Muscle of leg (tissue), 11 donors: ENCODE data around the gene BLVRA. TPM values are rescaled to one million over a fixed set of nuclear protein-coding genes. Genes with fewer than 3 reads are reported as not detected.
"Not testable (repeated sequence)": the region's sequence is repeated elsewhere in the genome, so short reads cannot be mapped to it uniquely, and the experiment has no call there.

Experiments used
- DNase-seq: peaks from one replicate; pipeline ENCODE4 v3.0.0; 2013
- H3K27ac ChIP-seq: one replicate; pipeline ENCODE4 v1.5.1; 2013; ENCODE audit warnings: mild to moderate bottlenecking, low read length, control low read depth
- H3K27me3 ChIP-seq: one replicate; pipeline ENCODE4 v1.6.1; 2013; ENCODE audit warnings: low read length; ENCODE audit not compliant: control insufficient read depth, insufficient read depth
- H3K36me3 ChIP-seq: one replicate; pipeline ENCODE4 v1.6.1; 2013; ENCODE audit warnings: low read length; ENCODE audit not compliant: control insufficient read depth, insufficient read depth
- H3K4me1 ChIP-seq: one replicate; pipeline ENCODE4 v1.6.1; 2013; ENCODE audit warnings: low read length; ENCODE audit not compliant: control insufficient read depth, insufficient read depth
- H3K4me3 ChIP-seq: one replicate; pipeline ENCODE4 v1.5.1; 2013; ENCODE audit warnings: low read length, control low read depth
- H3K9me3 ChIP-seq: replicated peaks from 2 replicates; pipeline ENCODE4 v1.6.1; 2013; ENCODE audit warnings: low read depth, low read length; ENCODE audit not compliant: control insufficient read depth
- WGBS: methylation state at CpG from one replicate; pipeline ENCODE4 v1.1.5; 2013; ENCODE audit warnings: missing lambda C conversion rate; ENCODE audit not compliant: insufficient coverage; 5-methylcytosine and 5-hydroxymethylcytosine counted together
- polyA plus RNA-seq, 8 donors: library from polyadenylated mRNA; unstranded; fragments of 120-200 nt; gene quantifications; one replicate each; pipeline versions ENCODE4 v1.2.1 to v1.2.3, GENCODE V29; 2013; ENCODE audit warnings: inconsistent platforms in 1 of 8, low replicate concordance in 1 of 8; ENCODE audit not compliant: insufficient read length in 8 of 8, insufficient read depth in 1 of 8
- total RNA-seq: library from RNA; stranded (reverse); fragments of 120-200 nt; gene quantifications from one replicate; pipeline ENCODE4 v1.2.4, GENCODE V29; 2013

Gene BLVRA
- total and polyA plus RNA-seq, 9 donors = 22.9 to 39.5 (median 36.3) TPM

- no peaks in the 10 kb centered on the region for H3K4me1 ChIP-seq
- no peaks in the 10 kb centered on the region for H3K9me3 ChIP-seq
- no peak overlapping the region for H3K27ac ChIP-seq
- H3K36me3 ChIP-seq = peaks cover 41% of the 10 kb centered on the region
- H3K4me3 ChIP-seq = no peak overlapping the region
- no peaks in the 10 kb centered on the region for H3K27me3 ChIP-seq
- DNase-seq = no peak
- WGBS = no CpG with 5 or more reads among the region's 6 CpGs
Measured at GRCh38 chr7:43792471-43793150, 34.1 kb downstream of the BLVRA start.

- Histone ChIP-seq H3K9me3 (no peaks in the 10 kb centered on the region), H3K4me3 (no peak overlapping the region), H3K4me1 (no peaks in the 10 kb centered on the region), H3K27me3 (no peaks in the 10 kb centered on the region), H3K27ac (no peak overlapping the region), H3K36me3 (peaks cover 33% of the 10 kb centered on the region)
- WGBS = 80% methylated on average over 4 of the region's 4 CpGs
- DNase-seq = no peak
Measured at GRCh38 chr7:43799605-43800004, 41.1 kb downstream of the BLVRA start.

- 100% methylated on average over 1 of the region's 2 CpGs for WGBS
- no peak overlapping the region for H3K27ac ChIP-seq
- no peak for DNase-seq
- H3K4me3 ChIP-seq = no peak overlapping the region
- peaks cover 57% of the 10 kb centered on the region for H3K36me3 ChIP-seq
- no peaks in the 10 kb centered on the region for H3K4me1 ChIP-seq
- no peaks in the 10 kb centered on the region for H3K9me3 ChIP-seq
- no peaks in the 10 kb centered on the region for H3K27me3 ChIP-seq
Measured at GRCh38 chr7:43803865-43804264, 45.4 kb downstream of the BLVRA start.

- Histone ChIP-seq H3K27me3 (no peaks in the 10 kb centered on the region), H3K9me3 (no peaks in the 10 kb centered on the region), H3K36me3 (peaks cover 37% of the 10 kb centered on the region), H3K27ac (no peak overlapping the region), H3K4me3 (no peak overlapping the region), H3K4me1 (no peaks in the 10 kb centered on the region)
- no peak for DNase-seq
- 73% methylated on average over 10 of the region's 11 CpGs for WGBS
Measured at GRCh38 chr7:43808410-43808809, 49.9 kb downstream of the BLVRA start.

GRCh38 chr7:43810195-43810941, 51.9 kb downstream of the BLVRA start:
- H3K4me1 ChIP-seq, H3K27ac ChIP-seq, H3K27me3 ChIP-seq, H3K9me3 ChIP-seq, H3K4me3 ChIP-seq, DNase-seq: not testable (repeated sequence)
- 72% methylated on average over 8 of the region's 16 CpGs for WGBS
- H3K36me3 ChIP-seq = peaks cover 28% of the 10 kb centered on the region

GRCh38 chr7:43815373-43815772, 56.9 kb downstream of the BLVRA start:
- Histone ChIP-seq H3K4me3 (no peak overlapping the region), H3K9me3 (no peaks in the 10 kb centered on the region), H3K4me1 (no peaks in the 10 kb centered on the region), H3K27ac (no peak overlapping the region), H3K27me3 (peaks cover 6% of the 10 kb centered on the region), H3K36me3 (no peaks in the 10 kb centered on the region)
- WGBS = 50% methylated on average over 3 of the region's 3 CpGs
- DNase-seq = no peak

GRCh38 chr7:43816046-43816797, 57.7 kb downstream of the BLVRA start:
- no CpG with 5 or more reads among the region's 2 CpGs for WGBS
- not testable (repeated sequence) for DNase-seq, H3K36me3 ChIP-seq, H3K4me1 ChIP-seq, H3K27me3 ChIP-seq, H3K9me3 ChIP-seq, H3K27ac ChIP-seq, H3K4me3 ChIP-seq

- DNase-seq, H3K9me3 ChIP-seq, H3K4me3 ChIP-seq, H3K27ac ChIP-seq, H3K36me3 ChIP-seq, H3K4me1 ChIP-seq: not testable (repeated sequence)
- WGBS = 93% methylated on average over 6 of the region's 7 CpGs
- H3K27me3 ChIP-seq = peaks cover 12% of the 10 kb centered on the region
Measured at GRCh38 chr7:43823425-43823824, 64.9 kb downstream of the BLVRA start.

- H3K9me3 ChIP-seq = no peaks in the 10 kb centered on the region
- no peak overlapping the region for H3K4me3 ChIP-seq
- DNase-seq = no peak
- 79% methylated on average over 5 of the region's 6 CpGs for WGBS
- no peaks in the 10 kb centered on the region for H3K36me3 ChIP-seq
- peaks cover 12% of the 10 kb centered on the region for H3K27me3 ChIP-seq
- no peaks in the 10 kb centered on the region for H3K4me1 ChIP-seq
- no peak overlapping the region for H3K27ac ChIP-seq
Measured at GRCh38 chr7:43823941-43824340, 65.5 kb downstream of the BLVRA start.

- not testable (repeated sequence) for H3K4me1 ChIP-seq
Measured at GRCh38 chr7:43824513-43824912, 66.0 kb downstream of the BLVRA start.

More at GRCh38 chr7:43824513-43824912, 66.0 kb downstream of the BLVRA start:
- 56% methylated on average over 6 of the region's 12 CpGs for WGBS
- H3K27ac ChIP-seq, H3K36me3 ChIP-seq, DNase-seq, H3K9me3 ChIP-seq, H3K4me3 ChIP-seq: not testable (repeated sequence)
- peaks cover 12% of the 10 kb centered on the region for H3K27me3 ChIP-seq
